Activated CD4-positive, alpha-beta T cell treated with anti-CD3 and anti-CD28 coated beads, Interleukin-2, Interleukin-6, amounts not matched to agents 100 ng/mL and 50 ng/mL, durations not matched to agents 16 hours and 8 hours (primary cell): ENCODE results near the gene ZBTB24.
"Not testable (repeated sequence)": the region's sequence is repeated elsewhere in the genome, so short reads cannot be mapped to it uniquely, and the experiment has no call there.

Experiments used
- DNase-seq: peaks from one replicate; pipeline ENCODE4 v3.0.0-alpha.2; 2020

Gene ZBTB24

DNA sequence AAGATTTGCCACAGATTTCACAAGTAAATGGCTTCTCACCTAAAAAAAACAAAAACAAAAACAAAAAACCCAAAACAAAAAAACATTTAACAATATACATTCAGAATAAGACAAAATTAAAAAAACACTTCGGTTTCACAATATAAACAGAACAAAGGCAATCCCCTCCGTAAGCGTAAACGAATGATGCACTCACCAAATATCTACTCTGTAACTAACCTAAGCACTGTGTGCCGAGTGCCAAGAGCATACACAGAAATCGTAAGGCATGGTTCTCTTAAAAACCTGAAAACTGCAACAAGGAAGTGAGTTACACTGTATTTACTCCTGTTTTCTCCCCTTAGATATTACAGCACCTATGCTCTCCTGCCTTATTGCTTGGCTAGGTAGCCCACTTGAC lies 15.3 kb downstream of the ZBTB24 start:
- no peak for DNase-seq

DNA sequence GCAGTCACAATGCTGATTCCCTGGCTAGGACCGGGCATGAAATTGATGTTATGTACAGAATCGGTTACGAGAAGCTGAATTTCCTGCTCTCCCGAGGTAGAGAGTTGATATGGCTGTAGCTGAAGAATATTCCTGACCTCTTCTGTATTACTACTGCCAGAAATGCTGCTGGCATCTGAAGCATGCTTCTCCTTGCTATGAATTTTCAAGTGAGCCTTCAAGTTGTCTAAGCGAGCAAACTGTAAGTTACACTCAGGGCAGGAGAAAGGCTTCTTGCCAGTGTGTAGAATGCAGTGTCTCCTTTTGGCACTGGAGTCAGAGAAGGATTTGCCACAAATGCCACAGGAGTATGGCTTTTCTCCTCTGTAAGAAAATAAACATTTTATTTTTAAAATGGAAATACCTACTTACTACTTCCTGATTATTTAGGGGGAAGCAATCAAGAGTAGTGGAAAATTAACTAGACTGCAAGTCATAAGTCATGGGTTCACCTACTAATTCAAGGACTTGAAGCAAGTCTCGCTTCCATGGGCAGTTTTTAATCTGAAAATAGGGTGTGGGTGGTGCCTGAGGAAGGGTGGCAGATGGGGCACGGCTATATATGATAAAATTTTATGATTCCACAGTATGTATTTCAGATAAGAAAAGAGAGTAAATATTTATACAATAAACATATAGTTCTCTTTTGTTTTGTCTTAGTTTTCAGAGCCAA lies 16.7 kb downstream of the ZBTB24 start:
- DNase-seq = no peak

- no peak for DNase-seq
These were observed 17.2 kb downstream of the ZBTB24 start for GRCh38 chr6:109465772-109466171.

GRCh38 chr6:109461733-109462526 lies 21.1 kb downstream of the ZBTB24 start:
- no peak for DNase-seq

GRCh38 chr6:109461205-109461604 lies 21.8 kb downstream of the ZBTB24 start:
- not testable (repeated sequence) for DNase-seq

- DNase-seq = no peak
These were observed 22.7 kb downstream of the ZBTB24 start for GRCh38 chr6:109460161-109460829.

- peak; percentile 74 for DNase-seq
These were observed 24.1 kb downstream of the ZBTB24 start for GRCh38 chr6:109458774-109459531.

- DNase-seq = no peak
These were observed 25.4 kb downstream of the ZBTB24 start for GRCh38 chr6:109457562-109457996.

DNA sequence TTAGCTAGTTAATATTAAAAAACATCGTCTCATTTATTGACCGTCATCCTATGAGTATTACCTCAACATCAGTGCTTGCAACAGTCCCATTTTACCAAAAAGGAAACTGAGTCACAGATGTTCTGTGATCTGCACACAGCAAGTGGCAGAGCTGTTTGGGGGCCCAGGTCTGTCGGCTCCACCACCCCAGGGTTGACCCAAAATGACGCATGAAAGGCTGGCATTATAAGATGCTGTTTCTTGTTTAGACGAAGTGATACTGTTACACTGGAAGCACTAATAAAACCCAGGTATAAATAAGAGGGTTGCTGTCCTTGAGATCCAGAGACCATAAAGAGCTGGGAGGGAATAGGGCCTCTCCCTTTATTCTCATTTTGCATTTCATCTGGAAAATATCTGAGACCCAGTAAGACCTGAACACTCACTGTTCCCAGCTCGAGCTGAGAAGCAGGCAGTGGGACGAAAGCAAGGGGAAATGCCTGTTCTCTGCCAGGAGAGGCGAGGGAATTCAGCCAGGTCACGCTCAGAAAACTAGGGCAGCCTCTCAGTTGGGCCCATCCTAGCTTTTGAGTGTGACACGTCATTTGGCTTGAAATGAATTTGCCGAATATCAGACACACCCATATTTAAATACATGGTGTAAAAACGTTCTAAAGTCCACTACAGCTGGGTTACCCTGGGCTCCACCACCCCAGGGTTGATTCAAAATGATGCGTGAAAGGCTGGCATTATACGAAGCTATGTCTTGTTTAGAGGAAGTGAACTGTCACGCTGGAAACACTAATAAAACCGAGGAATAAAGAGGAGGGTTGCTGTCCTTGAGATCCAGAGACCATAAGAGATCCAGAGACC lies 26.1 kb downstream of the ZBTB24 start:
- DNase-seq = no peak

DNA sequence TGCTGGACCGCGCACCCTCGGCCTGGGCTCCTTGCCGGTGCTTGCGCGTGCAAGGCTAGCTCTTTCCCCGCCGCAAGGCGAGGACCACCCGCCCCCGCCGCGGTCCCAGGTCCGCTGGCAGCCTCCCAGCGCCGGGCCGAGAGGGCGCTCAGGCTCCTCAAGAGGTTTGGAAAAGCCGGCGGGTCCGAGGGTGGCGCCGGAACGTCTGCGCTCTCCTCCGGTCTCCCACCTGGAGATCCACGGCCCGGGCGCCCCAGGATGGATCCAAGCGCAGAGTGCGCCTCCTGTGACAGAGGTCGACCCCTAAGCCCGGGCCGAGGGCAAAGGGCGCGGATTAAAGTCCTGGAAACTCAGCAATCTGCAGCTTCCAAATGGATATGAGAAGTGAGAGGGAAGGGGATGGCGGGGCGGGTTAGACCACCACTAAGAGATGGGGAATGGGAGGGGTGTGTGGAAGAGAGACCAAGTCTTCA lies 26.9 kb downstream of the ZBTB24 start:
- DNase-seq = no peak

DNA sequence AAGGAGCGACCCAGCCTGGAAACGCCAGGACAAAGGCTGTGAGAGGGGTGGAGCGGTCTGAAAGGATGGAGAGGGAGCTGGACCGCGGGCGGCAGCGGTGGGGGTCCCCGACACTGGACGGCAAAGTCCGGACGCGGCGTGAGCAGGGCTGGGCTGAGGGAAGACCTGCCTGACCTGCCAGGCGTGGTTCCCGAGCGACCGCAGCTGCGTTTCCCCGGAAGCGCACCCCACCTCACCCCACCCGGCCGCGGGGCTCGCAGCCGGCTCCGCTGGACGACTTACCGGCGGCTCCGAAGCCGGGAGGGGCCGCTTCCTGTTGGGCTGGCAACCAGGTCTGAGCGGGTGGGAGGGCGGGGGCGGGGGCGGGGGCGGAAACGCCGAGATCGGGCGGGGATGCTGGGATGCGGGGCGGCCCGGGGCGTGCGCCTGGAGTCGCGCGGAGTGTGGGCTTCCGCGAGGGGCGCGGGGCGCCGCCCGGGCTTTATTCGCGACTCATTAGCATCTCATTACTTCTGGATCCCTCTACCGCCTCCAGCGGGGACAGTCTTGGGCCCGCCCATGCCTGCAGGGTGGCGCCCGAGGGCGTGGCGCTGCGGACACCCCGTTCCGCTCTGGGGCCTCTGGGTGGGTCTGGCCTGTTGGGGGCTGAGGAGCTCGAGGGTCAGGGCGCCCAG lies 27.4 kb downstream of the ZBTB24 start, which contains the start of gene MICAL1:
TSS of gene MICAL1 (minus strand) at position 336 of the 674 bp plus-strand sequence. CDS start 1,576 bp downstream, outside the sequence.
- DNase-seq = peak; percentile 81

DNA sequence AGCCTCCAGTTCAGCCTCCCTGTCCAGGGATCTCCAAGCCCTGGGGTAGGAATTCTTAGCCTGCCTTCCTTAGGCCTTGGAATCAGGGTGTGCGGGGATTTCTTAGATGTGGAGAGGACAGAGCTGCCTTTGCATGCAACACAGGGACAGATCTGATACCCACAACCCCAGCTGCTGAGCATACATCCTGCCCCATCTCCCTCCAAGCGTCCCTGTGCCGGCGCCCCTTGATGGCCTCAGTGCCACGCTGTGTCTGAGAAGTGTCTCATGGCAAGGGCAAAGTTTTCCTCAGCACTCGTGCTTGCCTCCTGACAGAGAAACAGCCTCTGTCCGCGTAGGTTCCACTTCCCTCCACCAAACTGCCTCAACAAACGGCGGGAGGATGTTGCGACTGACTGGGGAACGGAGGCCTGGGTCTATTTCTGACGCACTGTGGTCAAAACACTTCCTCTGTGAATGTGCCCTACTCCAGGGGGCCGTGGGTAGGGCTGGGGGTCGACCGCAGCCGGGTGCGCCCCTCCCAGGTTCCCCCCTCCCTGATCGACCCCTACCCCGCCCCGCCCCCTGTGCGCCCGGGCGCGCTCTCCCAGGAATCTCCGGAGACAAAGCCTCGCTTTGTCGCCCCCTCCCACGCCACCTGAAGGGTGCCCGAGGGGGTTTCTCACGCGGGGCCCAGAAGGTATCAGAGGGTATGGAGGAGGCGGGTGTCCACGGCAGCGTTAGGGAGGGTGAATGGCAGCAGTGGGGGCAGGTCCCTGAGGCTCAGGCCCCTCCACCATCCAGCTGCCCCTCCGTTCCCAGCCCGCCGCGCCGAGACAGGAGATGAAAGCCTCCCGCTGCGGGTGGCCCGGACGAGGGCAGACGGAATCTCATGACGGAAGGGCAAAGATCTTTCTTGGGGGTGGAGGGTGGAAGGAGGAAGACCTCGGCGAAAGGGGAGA lies 28.3 kb downstream of the ZBTB24 start:
- peak; percentile 83 for DNase-seq

DNA sequence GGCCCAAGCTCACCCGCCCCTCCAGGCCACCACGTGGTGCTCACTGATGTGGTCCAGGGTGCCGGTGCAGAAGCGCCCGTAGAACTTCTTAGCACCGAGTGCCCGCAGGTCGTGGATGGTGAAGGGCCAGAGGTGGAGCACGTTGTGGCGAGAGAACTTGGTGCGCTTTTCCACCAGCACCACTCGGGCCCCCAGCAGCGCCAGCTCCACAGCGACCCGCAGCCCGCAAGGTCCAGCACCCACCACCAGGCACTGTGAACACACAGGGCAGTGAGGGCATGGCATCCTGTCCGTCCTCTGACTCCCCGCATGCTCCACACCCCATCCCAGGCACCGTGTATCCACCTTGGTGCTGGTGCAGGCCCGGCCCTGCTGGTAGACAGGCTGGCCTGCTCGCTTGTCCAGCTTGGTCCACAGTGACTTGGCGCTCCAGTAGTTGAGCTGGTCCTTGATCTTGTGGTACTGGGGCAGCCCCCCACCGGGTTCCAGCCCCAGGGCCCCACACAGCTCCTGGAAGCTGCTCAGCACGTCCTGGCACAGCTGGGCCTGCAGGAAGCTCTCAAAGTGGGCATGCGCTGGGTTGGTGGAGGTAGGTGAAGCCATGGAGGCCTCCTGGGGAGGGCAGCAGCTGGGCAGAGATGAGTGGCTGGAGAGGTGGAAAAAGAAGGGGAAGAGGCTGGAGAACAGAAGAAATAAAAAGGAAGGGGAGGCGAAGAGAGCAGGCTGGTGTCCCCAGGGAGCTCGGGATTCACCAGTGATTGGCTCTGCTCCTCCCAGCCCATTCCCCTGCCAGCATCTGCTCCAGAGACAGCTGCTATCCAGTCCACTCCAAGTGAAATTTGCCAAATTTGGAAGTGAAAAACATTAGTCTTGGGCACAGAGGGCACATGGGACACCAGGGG lies 29.2 kb downstream of the ZBTB24 start:
- no peak for DNase-seq

- no peak for DNase-seq
These were observed 29.9 kb downstream of the ZBTB24 start for GRCh38 chr6:109453156-109453555.

DNA sequence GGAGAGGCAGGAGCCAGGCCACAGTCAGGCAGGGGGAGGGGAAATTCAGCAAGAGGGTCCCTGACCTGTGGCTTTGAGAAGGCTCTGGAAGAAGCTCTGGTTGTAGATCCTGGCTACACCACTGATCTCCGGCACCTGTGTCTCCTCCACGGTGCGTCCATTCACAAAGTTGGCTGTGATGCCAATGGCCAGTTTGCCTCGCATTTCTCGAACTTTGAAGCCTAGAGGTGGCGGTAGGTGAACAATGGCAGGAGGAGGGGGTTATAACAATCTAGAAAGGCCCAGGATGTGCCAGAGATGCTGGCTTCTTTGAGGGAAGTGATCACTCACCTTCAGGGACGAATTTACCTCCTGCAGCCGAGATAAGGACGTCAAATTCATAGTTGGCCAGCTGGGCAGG lies 30.8 kb downstream of the ZBTB24 start:
- DNase-seq = no peak

DNA sequence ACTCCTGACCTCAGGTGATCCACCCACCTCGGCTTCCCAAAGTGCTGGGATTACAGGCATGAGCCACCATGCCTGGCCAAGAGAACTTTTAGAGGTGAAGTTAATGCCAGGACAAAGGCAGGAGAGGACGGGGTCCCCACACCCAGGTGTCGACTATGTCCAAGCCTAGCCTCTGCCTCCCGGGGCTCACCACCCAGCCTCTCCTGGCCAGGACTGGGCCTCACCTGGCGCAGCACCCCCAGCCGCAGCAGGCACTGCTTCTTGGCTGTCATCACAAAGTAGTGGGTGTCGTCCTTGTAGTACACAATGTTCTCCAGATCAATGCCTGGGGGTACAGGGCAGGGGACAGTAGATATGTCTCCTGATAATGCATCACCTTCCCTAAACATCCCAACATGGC lies 31.6 kb downstream of the ZBTB24 start:
- DNase-seq = no peak

GRCh38 chr6:109450801-109451200 lies 32.2 kb downstream of the ZBTB24 start:
- DNase-seq = no peak

DNA sequence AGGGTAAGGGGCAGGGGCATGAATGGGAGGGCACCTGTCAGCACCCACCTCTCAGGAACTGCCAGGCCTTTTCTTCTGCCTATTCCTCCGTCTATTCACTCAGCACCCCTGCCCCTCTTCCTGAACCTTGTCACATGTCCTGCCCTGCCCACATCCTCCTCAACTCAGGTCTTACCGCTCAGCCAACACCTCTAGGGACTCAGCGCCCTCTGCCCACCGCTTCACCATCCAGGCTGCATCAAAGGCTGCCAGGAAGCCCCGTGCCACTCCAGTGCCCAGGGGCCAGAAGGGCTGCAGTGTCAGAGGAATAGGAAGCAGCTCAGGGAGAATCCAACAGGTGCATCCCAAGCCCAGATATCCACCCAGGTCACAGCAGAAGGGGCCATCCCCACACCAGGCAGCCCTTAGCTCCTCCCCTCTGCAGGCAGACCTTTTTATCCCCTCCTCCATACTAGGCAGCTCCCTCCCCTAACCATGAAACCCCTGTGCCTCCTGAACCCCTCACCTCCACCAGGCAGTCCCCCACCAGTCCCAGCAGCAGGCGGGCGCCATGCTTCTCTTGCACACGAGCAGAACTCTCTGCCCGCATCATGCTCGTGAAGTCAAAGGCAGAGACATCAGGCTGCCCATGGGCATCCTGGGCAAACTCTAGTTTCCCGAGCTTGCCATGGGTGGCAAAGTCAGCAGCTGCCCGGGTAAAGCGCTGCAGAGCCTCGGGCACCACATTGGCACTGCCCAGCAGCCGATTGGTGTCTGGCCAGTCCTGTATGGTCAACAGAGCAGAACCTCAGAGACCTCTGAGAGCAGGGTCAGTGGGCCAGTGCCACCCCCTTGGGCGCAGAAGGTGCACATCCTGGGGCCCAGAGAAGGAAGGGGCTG lies 33.0 kb downstream of the ZBTB24 start:
- peak; percentile 41 for DNase-seq
